NK-92 (cell line): ENCODE measurements around the gene CATSPER2.
"Not testable (repeated sequence)": the region's sequence is repeated elsewhere in the genome, so short reads cannot be mapped to it uniquely, and the experiment has no call there.

ENCODE experiments used
- DNase-seq: peaks from one replicate; lab custom pipeline; 2025; ENCODE audit not compliant: unreplicated experiment; lab: John Stamatoyannopoulos, UW

Gene CATSPER2

GRCh38 chr15:43593328-43594190 lies 55.1 kb downstream of the CATSPER2 start, which contains the start of gene CKMT1B:
TSS of gene CKMT1B (plus strand) at chr15:43594027. CDS start at chr15:43594219, 192 bp downstream.
- not testable (repeated sequence) for DNase-seq

GRCh38 chr15:43592841-43593240 lies 55.8 kb downstream of the CATSPER2 start:
- not testable (repeated sequence) for DNase-seq

GRCh38 chr15:43589778-43590466 lies 58.7 kb downstream of the CATSPER2 start, which contains the start of gene PPIP5K1:
TSS of gene PPIP5K1 (minus strand) at chr15:43590208. CDS start at chr15:43584504, 5,704 bp downstream.
- not testable (repeated sequence) for DNase-seq
